ENCODE data around the gene PDXP. TPM values are rescaled to one million over a fixed set of nuclear protein-coding genes. Genes with fewer than 3 reads are reported as not detected.
A peak's percentile ranks its signal among the peaks of the same experiment; 100 is the strongest.
"Not testable (repeated sequence)": the region's sequence is repeated elsewhere in the genome, so short reads cannot be mapped to it uniquely, and the experiment has no call there.

Gene PDXP
- total RNA-seq, 1 donor from 2014 or later = 41.9 TPM

DNA sequence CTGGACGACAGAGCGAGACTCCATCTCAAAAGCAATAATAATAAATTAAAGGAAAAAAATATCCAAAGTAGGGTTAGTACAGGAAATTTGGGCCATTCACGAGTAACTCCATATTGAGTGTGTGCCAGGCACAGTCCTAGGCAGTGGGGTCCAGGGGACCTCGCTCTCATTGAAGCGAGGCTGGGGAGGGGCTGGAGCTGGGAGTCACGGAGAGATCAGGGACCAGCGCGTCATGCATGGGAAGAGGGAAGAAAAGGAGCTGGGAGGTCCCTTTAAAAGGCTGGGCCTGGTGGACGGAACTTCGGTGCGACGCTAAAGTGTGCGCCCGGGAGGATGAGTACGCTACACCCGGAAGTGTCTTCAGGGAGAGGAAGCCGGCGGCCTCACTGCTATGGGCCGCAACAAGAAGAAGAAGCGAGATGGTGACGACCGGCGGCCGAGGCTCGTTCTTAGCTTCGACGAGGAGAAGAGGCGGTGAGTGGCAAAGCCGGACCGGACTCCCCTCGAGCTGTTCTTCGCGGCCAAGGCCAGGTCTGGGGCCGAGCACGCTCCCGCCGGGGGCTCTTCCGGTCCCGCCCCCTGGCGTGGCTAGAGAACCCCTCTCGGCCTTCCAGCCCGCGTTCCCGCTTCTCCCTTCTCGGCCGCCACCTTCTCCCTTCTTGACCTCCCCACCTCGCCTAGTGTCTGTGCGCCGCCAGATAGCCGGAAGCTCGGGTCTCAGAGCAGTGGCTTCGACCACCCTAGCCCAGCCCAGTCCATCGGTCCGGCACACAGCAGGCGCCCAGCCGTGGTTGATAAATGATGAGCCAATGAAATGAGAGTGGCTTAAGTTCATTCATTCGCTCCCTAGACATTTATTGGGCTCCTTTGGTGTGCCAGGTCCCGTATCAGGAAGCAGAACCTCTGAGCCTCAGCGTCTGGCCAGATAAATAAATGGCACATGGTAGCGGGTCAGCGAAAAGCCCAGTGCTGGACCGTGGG lies 27.8 kb downstream of the PDXP start, which contains the start of gene NOL12:
Gene NOL12 (plus strand): TSS at position 342 of the 981 bp plus-strand sequence. CDS start 50 bp downstream, at position 392.
- H3K36me3 Mint-ChIP-seq (ENCODE audit: low read depth) = peaks cover 34% of the 10 kb centered on the region
- peak within 1 kb of the TSS; percentile 95 for H3K4me3 Mint-ChIP-seq (ENCODE audit: low read depth)
- peak; percentile 77 for DNase-seq (ENCODE audit: low spot score)
- H3K4me1 Mint-ChIP-seq (ENCODE audit: low read depth) = peaks cover 16% of the 10 kb centered on the region
- H3K27me3 Mint-ChIP-seq (ENCODE audit: low read depth) = no peaks in the 10 kb centered on the region
- peak within 1 kb of the TSS; percentile 94 for H3K27ac Mint-ChIP-seq
- H3K9me3 Mint-ChIP-seq = no peaks in the 10 kb centered on the region
- intact Hi-C loops (cut with micrococcal nuclease) = no loop called here

DNA sequence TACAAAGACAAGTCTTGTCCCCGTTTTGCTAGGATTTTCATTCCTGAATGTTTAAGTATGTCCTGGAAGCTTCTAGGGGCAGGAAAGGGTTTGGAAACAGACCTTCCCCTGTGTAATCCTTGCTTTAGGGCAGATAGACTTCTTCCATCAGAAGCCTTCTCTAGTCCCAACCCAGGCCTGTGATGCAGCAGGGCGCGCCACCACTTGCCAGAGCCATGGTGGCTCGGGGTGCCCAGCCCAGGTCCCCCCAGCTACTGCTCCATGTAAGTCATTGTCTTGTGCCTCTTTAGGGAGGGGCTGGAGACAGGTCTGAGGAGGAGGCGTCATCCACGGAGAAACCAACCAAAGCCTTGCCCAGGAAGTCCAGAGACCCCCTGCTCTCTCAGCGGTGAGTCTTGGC lies 31.9 kb downstream of the PDXP start:
- Mint-ChIP-seq H3K4me3 (ENCODE audit: low read depth) (no peak overlapping the region), H3K27me3 (ENCODE audit: low read depth) (no peaks in the 10 kb centered on the region), H3K27ac (no peak overlapping the region), H3K4me1 (ENCODE audit: low read depth) (peaks cover 12% of the 10 kb centered on the region), H3K9me3 (no peaks in the 10 kb centered on the region), H3K36me3 (ENCODE audit: low read depth) (peaks cover 51% of the 10 kb centered on the region)
- DNase-seq (ENCODE audit: low spot score) = no peak
- intact Hi-C loops (cut with micrococcal nuclease) = no loop called here

- H3K4me3 Mint-ChIP-seq (ENCODE audit: low read depth) = no peak overlapping the region
- DNase-seq (ENCODE audit: low spot score) = no peak
- H3K9me3 Mint-ChIP-seq = no peaks in the 10 kb centered on the region
- H3K27me3 Mint-ChIP-seq (ENCODE audit: low read depth) = no peaks in the 10 kb centered on the region
- peaks cover 12% of the 10 kb centered on the region for H3K4me1 Mint-ChIP-seq (ENCODE audit: low read depth)
- peaks cover 57% of the 10 kb centered on the region for H3K36me3 Mint-ChIP-seq (ENCODE audit: low read depth)
- no peak overlapping the region for H3K27ac Mint-ChIP-seq
- intact Hi-C loops (cut with micrococcal nuclease) = no loop called here
Measured at GRCh38 chr22:37690901-37691504, 32.5 kb downstream of the PDXP start.

DNA sequence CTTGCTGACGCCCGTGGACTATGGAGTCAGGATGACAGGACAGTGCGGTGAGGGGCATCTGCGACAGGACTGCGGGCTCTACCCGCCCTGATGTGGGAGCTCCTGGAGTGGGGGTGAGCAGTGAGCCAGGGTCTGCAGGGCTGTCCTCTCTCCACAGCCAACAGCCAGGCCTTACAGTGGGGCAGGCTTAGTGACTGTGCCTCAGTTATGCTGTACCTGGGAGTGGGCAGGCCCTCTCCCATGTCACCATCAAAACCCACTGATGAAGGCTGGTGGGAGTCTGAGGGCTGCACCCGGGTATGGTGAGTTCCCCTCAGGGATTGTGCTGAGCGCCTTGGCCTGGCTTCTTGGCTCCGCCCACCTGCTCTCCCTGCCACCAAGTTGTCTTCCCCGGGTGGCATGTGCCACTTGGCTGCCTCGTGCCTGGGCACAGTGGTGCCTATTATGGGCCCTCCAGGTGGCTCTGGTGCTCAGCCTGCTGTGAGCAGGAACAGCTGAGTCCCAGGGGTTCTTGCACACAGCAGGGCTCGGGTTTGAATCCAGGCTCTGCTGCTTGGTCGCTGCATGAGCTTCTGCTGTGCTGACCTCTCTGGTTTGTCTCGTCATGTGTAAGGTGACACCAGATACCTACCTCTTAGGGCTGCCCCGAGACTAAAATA lies 34.2 kb downstream of the PDXP start:
- Mint-ChIP-seq H3K4me1 (ENCODE audit: low read depth) (peaks cover 14% of the 10 kb centered on the region), H3K27me3 (ENCODE audit: low read depth) (no peaks in the 10 kb centered on the region), H3K4me3 (ENCODE audit: low read depth) (no peak overlapping the region), H3K9me3 (no peaks in the 10 kb centered on the region), H3K36me3 (ENCODE audit: low read depth) (peaks cover 52% of the 10 kb centered on the region), H3K27ac (no peak overlapping the region)
- no peak for DNase-seq (ENCODE audit: low spot score)
- intact Hi-C loops (cut with micrococcal nuclease) = no loop called here

DNA sequence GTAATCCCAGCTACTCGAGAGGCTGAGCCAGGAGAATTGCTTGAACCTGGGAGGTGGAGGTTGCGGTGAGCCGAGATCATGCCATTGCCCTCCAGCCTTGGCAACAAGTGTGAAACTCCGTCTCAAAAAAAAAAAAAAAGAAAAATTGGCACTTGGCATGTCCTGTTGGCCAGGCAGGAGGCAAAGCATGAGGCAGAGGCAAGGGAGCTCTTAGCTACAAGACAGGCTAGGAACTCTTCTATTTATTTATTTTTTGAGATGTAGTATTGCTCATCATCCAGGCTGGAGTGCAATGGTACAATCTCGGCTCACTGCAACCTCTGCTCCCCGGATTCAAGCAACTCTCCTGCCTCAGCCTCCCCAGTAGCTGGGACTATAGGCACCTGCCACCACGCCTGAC lies 35.6 kb downstream of the PDXP start:
- intact Hi-C loops (cut with micrococcal nuclease); H3K9me3 Mint-ChIP-seq; H3K4me3 Mint-ChIP-seq (ENCODE audit: low read depth); H3K27ac Mint-ChIP-seq; H3K27me3 Mint-ChIP-seq (ENCODE audit: low read depth); DNase-seq (ENCODE audit: low spot score): not testable (repeated sequence)
- Mint-ChIP-seq H3K4me1 (ENCODE audit: low read depth) (peaks cover 11% of the 10 kb centered on the region), H3K36me3 (ENCODE audit: low read depth) (peaks cover 41% of the 10 kb centered on the region)

DNA sequence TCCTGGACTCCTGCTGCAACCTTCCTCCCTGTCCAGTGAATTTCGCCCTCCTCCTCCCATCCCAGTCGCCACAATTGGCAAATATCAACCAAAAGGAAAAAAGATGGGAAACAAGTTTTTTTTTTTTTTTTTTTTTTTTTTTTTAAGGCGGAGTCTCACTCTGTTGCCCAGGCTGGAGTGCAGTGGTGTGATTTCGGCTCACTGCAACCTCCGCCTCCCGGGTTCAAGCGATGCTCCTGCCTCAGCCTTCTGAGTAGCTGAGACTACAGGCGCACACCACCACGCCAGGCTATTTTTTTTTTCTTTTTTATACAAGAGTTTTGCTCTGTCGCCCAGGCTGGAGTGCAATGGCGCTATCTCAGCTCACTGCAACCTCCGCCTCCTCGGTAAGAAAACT lies 37.7 kb downstream of the PDXP start:
- intact Hi-C loops (cut with micrococcal nuclease) = loop anchor here (5.0 kb wide), 1 partner anchor 51 kb away; no protein-coding TSS in a partner anchor
- peaks cover 11% of the 10 kb centered on the region for H3K4me1 Mint-ChIP-seq (ENCODE audit: low read depth)
- not testable (repeated sequence) for H3K9me3 Mint-ChIP-seq; H3K27ac Mint-ChIP-seq; DNase-seq (ENCODE audit: low spot score); H3K27me3 Mint-ChIP-seq (ENCODE audit: low read depth)
- peak overlapping the region; percentile 81 for H3K4me3 Mint-ChIP-seq (ENCODE audit: low read depth)
- H3K36me3 Mint-ChIP-seq (ENCODE audit: low read depth) = peaks cover 24% of the 10 kb centered on the region

- Mint-ChIP-seq H3K27me3 (ENCODE audit: low read depth) (no peaks in the 10 kb centered on the region), H3K4me3 (ENCODE audit: low read depth) (peak within 1 kb of the TSS; percentile 81), H3K4me1 (ENCODE audit: low read depth) (peaks cover 11% of the 10 kb centered on the region), H3K36me3 (ENCODE audit: low read depth) (peaks cover 24% of the 10 kb centered on the region), H3K9me3 (no peaks in the 10 kb centered on the region), H3K27ac (peak within 1 kb of the TSS; percentile 44)
- intact Hi-C loops (cut with micrococcal nuclease) = loop anchor here (5.0 kb wide), 1 partner anchor 50 kb away; no protein-coding TSS in a partner anchor
- DNase-seq (ENCODE audit: low spot score) = peak; percentile 91
Measured at GRCh38 chr22:37696657-37697537, 38.4 kb downstream of the PDXP start, which contains the start of gene TRIOBP. Gene TRIOBP, plus strand, starts transcription at chr22:37697048. Its CDS starts 4,318 bp downstream, at chr22:37701366.

DNA sequence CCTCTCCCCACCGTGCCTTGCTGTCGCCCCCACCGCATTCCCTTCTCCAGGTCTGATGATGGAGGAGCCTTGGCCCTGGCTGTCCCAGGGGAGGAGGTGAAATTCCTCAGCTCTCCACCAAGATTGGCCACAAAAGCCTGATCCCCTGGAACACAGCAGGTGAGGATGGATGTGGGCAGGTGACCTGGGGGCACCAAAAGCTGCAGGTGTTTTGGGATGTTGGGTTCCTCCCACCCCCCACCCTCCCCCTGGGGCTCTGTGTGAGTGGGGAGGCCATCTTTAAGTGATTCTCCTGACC lies 39.0 kb downstream of the PDXP start:
- intact Hi-C loops (cut with micrococcal nuclease) = loop anchor here (5.0 kb wide), 1 partner anchor 50 kb away; no protein-coding TSS in a partner anchor
- Mint-ChIP-seq H3K4me1 (ENCODE audit: low read depth) (peaks cover 11% of the 10 kb centered on the region), H3K36me3 (ENCODE audit: low read depth) (peaks cover 19% of the 10 kb centered on the region), H3K27me3 (ENCODE audit: low read depth) (no peaks in the 10 kb centered on the region), H3K9me3 (no peaks in the 10 kb centered on the region), H3K27ac (no peak overlapping the region), H3K4me3 (ENCODE audit: low read depth) (no peak overlapping the region)
- DNase-seq (ENCODE audit: low spot score) = no peak

GRCh38 chr22:37701141-37701786 lies 42.7 kb downstream of the PDXP start:
- H3K36me3 Mint-ChIP-seq (ENCODE audit: low read depth) = peaks cover 6% of the 10 kb centered on the region
- no peaks in the 10 kb centered on the region for H3K9me3 Mint-ChIP-seq
- no peak for DNase-seq (ENCODE audit: low spot score)
- H3K4me1 Mint-ChIP-seq (ENCODE audit: low read depth) = peaks cover 7% of the 10 kb centered on the region
- intact Hi-C loops (cut with micrococcal nuclease) = no loop called here
- H3K27me3 Mint-ChIP-seq (ENCODE audit: low read depth) = no peaks in the 10 kb centered on the region
- H3K27ac Mint-ChIP-seq = no peak overlapping the region
- H3K4me3 Mint-ChIP-seq (ENCODE audit: low read depth) = no peak overlapping the region

- Mint-ChIP-seq H3K27me3 (ENCODE audit: low read depth) (no peaks in the 10 kb centered on the region), H3K36me3 (ENCODE audit: low read depth) (peaks cover 6% of the 10 kb centered on the region), H3K4me1 (ENCODE audit: low read depth) (no peaks in the 10 kb centered on the region), H3K9me3 (no peaks in the 10 kb centered on the region), H3K4me3 (ENCODE audit: low read depth) (no peak overlapping the region), H3K27ac (no peak overlapping the region)
- DNase-seq (ENCODE audit: low spot score) = no peak
- intact Hi-C loops (cut with micrococcal nuclease) = no loop called here
Measured at GRCh38 chr22:37703906-37704305, 45.4 kb downstream of the PDXP start.

GRCh38 chr22:37704645-37705044 lies 46.1 kb downstream of the PDXP start:
- H3K27ac Mint-ChIP-seq = no peak overlapping the region

More at GRCh38 chr22:37704645-37705044, 46.1 kb downstream of the PDXP start:
- peaks cover 6% of the 10 kb centered on the region for H3K36me3 Mint-ChIP-seq (ENCODE audit: low read depth)
- no peak for DNase-seq (ENCODE audit: low spot score)
- no peaks in the 10 kb centered on the region for H3K9me3 Mint-ChIP-seq
- H3K4me1 Mint-ChIP-seq (ENCODE audit: low read depth) = no peaks in the 10 kb centered on the region
- no peaks in the 10 kb centered on the region for H3K27me3 Mint-ChIP-seq (ENCODE audit: low read depth)
- intact Hi-C loops (cut with micrococcal nuclease) = no loop called here
- no peak overlapping the region for H3K4me3 Mint-ChIP-seq (ENCODE audit: low read depth)
